Occipital lobe (tissue), 2 donors: ENCODE measurements around the gene CEP162. TPM values are rescaled to one million over a fixed set of nuclear protein-coding genes. Genes with fewer than 3 reads are reported as not detected.
"Not testable (repeated sequence)": the region's sequence is repeated elsewhere in the genome, so short reads cannot be mapped to it uniquely, and the experiment has no call there.

Source experiments
- DNase-seq: peaks from one replicate; lab custom pipeline; 2025; lab: John Stamatoyannopoulos, UW
- total RNA-seq: library from RNA; depleted of rRNA; stranded (reverse); fragments of >200 nt; gene quantifications from one replicate; pipeline ENCODE4 v1.2.3, GENCODE V29; 2014

The CEP162 gene
- total RNA-seq, 1 donor from 2014 or later: 49.4 TPM

DNA sequence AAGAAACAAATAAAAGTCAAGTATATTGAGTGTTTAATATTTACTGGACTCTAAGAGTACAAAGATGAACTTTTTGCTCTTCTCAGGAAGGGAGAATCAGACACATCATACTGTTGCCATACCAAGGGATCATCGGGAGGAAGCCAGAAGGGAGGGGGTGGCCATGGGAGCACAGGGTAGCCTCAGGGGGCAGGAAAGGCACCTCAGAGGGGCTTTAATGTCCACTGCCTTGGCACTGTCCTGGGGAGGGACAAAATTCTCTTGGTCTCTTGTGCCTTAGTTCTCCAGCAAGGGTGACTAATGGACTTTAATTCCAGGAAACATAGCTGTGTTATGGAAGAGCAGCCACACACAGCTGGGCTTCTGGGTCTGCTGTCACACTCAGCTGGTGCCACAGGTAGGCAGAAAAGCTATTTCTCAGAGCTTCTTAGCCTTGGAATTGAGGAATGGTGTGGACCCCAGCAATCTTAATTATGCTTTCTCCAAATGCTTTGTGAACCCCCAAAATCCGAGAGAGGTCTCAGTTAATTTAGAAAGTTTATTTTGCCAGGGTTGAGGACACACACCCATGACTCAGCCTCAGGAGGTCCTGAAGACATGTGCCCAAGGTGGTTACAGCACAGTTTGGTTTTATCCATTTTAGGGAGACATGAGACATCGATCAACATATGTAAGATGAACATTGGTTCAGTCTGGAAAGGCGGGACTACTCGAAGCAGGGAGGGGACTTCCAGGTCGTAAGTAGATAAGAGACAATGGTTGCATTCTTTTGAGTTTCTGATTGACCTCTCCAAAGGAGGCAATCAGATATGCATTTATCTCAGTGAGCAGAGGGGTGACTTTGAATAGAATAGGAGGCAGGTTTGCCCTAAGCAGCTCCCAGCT lies 140.7 kb downstream of the CEP162 start:
- DNase-seq: no peak

DNA sequence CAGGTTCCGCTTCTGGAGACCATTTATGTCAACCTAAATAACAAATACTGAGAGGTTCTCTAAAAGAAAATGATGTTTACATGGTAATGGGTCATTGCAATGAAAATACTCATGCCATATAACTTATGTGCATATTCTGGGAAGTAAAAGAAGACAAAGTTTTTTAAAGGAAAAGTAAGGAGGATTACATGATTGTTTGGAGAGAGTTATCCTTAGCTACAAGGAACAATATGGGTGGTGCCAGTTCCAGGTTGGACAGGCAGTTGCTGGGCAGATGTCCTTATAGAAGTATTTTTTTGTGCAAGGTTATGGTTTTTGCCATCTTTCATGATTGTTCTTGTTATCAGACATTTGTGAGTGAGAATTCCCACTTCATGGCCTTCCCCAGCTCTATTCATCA lies 141.4 kb downstream of the CEP162 start:
- DNase-seq: no peak

- not testable (repeated sequence) for DNase-seq
Measured at GRCh38 chr6:84084705-84085104, 142.7 kb downstream of the CEP162 start.

- DNase-seq: no peak
Measured at GRCh38 chr6:84082689-84083265, 144.7 kb downstream of the CEP162 start.

DNA sequence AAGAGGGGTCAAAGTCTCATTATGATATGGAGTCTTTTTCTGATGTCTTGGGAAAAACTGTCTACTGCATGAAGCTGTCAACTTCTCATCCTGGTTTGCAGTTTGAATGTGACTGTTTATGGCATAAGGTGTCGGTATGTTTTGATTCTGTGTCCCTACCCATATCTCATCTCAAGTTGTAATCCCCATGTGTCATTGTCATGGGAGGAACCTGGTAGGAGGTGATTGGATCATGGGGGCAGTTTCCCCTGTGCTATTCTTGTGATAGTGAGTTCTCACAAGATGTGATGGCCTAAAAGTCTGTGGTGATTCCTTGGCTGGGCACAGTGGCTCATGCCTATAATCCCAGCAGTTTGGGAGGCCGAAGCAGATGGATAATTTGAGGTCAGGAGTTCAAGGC lies 146.2 kb downstream of the CEP162 start:
- DNase-seq: no peak

DNA sequence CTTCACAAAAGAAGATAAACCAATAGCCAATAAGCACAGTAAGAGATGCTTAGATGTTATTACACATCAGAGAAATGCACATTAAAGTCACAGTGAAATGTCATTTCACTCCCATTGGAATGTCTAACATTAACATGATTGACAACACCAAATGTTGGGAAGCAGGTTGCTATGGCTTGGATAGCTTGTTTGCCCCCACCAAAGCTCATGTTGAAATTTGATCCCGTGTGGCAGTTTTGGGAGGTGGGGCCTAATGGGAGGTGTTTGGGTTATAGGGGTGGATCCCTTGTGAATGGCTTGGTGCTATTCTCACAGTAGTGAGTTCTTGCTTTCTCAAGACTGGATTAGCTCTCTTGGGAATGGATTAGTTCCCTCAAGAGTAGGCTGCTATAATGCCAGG lies 149.1 kb downstream of the CEP162 start:
- DNase-seq: no peak

- DNase-seq: no peak
Measured at GRCh38 chr6:84077645-84078044, 149.8 kb downstream of the CEP162 start.

GRCh38 chr6:84074988-84075781 lies 152.3 kb downstream of the CEP162 start:
- no peak for DNase-seq

Other genes with a start within 250 kb of the CEP162 start
- gene MRAP2, start 193.9 kb downstream of the CEP162 start, total RNA-seq: 6.2 TPM